ENCODE results near the gene TRIM28.

The TRIM28 gene

DNA sequence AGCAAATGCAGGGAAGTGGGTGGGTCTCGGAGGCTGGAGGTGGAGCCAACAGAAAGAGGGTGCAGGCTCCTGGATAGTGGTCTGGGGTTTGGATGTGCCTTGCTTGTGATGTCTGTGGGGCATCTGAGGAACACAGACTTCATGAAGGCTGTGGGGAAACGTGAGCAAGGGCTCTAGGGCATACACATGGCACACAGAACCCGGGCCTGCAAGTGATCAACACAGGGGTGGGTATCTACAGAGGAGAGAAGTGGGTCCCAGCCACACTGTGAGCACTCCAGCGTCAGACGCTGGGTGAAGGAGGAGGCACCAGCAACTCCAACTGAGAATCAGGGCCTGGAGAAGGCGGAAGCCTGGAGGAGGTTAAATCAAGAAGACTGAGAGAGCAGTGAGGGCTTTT lies 20.0 kb downstream of the TRIM28 start:
- ATAC-seq: no peak
- TF ChIP-seq, protein P1, sequence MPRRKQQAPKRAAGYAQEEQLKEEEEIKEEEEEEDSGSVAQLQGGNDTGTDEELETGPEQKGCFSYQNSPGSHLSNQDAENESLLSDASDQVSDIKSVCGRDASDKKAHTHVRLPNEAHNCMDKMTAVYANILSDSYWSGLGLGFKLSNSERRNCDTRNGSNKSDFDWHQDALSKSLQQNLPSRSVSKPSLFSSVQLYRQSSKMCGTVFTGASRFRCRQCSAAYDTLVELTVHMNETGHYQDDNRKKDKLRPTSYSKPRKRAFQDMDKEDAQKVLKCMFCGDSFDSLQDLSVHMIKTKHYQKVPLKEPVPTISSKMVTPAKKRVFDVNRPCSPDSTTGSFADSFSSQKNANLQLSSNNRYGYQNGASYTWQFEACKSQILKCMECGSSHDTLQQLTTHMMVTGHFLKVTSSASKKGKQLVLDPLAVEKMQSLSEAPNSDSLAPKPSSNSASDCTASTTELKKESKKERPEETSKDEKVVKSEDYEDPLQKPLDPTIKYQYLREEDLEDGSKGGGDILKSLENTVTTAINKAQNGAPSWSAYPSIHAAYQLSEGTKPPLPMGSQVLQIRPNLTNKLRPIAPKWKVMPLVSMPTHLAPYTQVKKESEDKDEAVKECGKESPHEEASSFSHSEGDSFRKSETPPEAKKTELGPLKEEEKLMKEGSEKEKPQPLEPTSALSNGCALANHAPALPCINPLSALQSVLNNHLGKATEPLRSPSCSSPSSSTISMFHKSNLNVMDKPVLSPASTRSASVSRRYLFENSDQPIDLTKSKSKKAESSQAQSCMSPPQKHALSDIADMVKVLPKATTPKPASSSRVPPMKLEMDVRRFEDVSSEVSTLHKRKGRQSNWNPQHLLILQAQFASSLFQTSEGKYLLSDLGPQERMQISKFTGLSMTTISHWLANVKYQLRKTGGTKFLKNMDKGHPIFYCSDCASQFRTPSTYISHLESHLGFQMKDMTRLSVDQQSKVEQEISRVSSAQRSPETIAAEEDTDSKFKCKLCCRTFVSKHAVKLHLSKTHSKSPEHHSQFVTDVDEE (CRISPR knock-in tag; IDR thresholded peaks at IDR 0.05): no peak
- no peak for TF ChIP-seq ZNF565 (CRISPR knock-in tag; conservative IDR thresholded peaks at IDR 0.05; ENCODE audit: low read depth)
- TF ChIP-seq CSDC2 (CRISPR knock-in tag; IDR thresholded peaks at IDR 0.05): no peak
- TF ChIP-seq, protein P2, sequence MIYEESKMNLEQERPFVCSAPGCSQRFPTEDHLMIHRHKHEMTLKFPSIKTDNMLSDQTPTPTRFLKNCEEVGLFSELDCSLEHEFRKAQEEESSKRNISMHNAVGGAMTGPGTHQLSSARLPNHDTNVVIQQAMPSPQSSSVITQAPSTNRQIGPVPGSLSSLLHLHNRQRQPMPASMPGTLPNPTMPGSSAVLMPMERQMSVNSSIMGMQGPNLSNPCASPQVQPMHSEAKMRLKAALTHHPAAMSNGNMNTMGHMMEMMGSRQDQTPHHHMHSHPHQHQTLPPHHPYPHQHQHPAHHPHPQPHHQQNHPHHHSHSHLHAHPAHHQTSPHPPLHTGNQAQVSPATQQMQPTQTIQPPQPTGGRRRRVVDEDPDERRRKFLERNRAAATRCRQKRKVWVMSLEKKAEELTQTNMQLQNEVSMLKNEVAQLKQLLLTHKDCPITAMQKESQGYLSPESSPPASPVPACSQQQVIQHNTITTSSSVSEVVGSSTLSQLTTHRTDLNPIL (CRISPR knock-in tag; IDR thresholded peaks at IDR 0.05; ENCODE audit: low read depth): no peak
- TF ChIP-seq ZNF70 (CRISPR knock-in tag; IDR thresholded peaks at IDR 0.05): no peak
- no peak for TF ChIP-seq RARB (CRISPR knock-in tag; IDR thresholded peaks at IDR 0.05)
- TF ChIP-seq, protein P3, sequence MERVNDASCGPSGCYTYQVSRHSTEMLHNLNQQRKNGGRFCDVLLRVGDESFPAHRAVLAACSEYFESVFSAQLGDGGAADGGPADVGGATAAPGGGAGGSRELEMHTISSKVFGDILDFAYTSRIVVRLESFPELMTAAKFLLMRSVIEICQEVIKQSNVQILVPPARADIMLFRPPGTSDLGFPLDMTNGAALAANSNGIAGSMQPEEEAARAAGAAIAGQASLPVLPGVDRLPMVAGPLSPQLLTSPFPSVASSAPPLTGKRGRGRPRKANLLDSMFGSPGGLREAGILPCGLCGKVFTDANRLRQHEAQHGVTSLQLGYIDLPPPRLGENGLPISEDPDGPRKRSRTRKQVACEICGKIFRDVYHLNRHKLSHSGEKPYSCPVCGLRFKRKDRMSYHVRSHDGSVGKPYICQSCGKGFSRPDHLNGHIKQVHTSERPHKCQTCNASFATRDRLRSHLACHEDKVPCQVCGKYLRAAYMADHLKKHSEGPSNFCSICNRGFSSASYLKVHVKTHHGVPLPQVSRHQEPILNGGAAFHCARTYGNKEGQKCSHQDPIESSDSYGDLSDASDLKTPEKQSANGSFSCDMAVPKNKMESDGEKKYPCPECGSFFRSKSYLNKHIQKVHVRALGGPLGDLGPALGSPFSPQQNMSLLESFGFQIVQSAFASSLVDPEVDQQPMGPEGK (CRISPR knock-in tag; IDR thresholded peaks at IDR 0.05; ENCODE audit: borderline replicate concordance): no peak
- TF ChIP-seq ZC3H10 (CRISPR knock-in tag; IDR thresholded peaks at IDR 0.05): no peak
- no peak for TF ChIP-seq ZNF8 (CRISPR knock-in tag; IDR thresholded peaks at IDR 0.05)
- TF ChIP-seq BACH2 (CRISPR knock-in tag; IDR thresholded peaks at IDR 0.05; ENCODE audit: borderline replicate concordance): no peak
- TF ChIP-seq, protein P4, sequence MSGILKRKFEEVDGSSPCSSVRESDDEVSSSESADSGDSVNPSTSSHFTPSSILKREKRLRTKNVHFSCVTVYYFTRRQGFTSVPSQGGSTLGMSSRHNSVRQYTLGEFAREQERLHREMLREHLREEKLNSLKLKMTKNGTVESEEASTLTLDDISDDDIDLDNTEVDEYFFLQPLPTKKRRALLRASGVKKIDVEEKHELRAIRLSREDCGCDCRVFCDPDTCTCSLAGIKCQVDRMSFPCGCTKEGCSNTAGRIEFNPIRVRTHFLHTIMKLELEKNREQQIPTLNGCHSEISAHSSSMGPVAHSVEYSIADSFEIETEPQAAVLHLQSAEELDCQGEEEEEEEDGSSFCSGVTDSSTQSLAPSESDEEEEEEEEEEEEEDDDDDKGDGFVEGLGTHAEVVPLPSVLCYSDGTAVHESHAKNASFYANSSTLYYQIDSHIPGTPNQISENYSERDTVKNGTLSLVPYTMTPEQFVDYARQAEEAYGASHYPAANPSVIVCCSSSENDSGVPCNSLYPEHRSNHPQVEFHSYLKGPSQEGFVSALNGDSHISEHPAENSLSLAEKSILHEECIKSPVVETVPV (CRISPR knock-in tag; IDR thresholded peaks at IDR 0.05): no peak
- no peak for TF ChIP-seq OSR1 (CRISPR knock-in tag; IDR thresholded peaks at IDR 0.05)
- no peak for TF ChIP-seq ISL1 (CRISPR knock-in tag; IDR thresholded peaks at IDR 0.05)
- no peak for TF ChIP-seq ZFP3 (CRISPR knock-in tag; IDR thresholded peaks at IDR 0.05)
- no peak for TF ChIP-seq ZFP30 (CRISPR knock-in tag; IDR thresholded peaks at IDR 0.05)
- TF ChIP-seq SNAI2 (CRISPR knock-in tag; IDR thresholded peaks at IDR 0.05): no peak
- no peak for TF ChIP-seq ESRRG (CRISPR knock-in tag; IDR thresholded peaks at IDR 0.05)
- TF ChIP-seq GLIS3 (CRISPR knock-in tag; IDR thresholded peaks at IDR 0.05): no peak
- no peak for TF ChIP-seq PPARA (CRISPR knock-in tag; IDR thresholded peaks at IDR 0.05; ENCODE audit: borderline replicate concordance)

DNA sequence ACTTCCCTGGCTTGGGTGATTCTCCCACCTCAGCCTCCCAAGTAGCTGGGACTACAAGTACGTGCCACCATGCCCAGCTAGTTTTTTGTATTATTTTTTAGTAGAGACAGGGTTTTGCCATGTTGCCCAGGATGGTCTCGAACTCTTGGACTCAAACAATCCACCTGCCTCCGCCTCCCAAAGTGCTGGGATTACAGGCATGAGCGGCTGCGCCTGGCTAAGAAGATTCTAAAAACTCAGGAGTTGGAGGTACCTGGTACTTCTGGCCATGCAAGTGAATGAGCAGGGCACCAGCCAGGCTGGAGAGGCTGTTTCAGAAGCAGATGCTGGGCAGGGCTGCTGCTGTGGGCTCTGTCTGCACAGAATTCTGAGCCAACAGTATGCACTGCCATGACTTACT lies 23.1 kb downstream of the TRIM28 start:
- no peak for TF ChIP-seq OSR1 (CRISPR knock-in tag; IDR thresholded peaks at IDR 0.05)
- TF ChIP-seq BACH2 (CRISPR knock-in tag; IDR thresholded peaks at IDR 0.05; ENCODE audit: borderline replicate concordance): no peak
- no peak for TF ChIP-seq ZFP30 (CRISPR knock-in tag; IDR thresholded peaks at IDR 0.05)
- no peak for TF ChIP-seq ZC3H10 (CRISPR knock-in tag; IDR thresholded peaks at IDR 0.05)
- TF ChIP-seq RARB (CRISPR knock-in tag; IDR thresholded peaks at IDR 0.05): no peak
- no peak for TF ChIP-seq PPARA (CRISPR knock-in tag; IDR thresholded peaks at IDR 0.05; ENCODE audit: borderline replicate concordance)
- TF ChIP-seq, protein P1 (CRISPR knock-in tag; IDR thresholded peaks at IDR 0.05): no peak
- no peak for TF ChIP-seq CSDC2 (CRISPR knock-in tag; IDR thresholded peaks at IDR 0.05)
- TF ChIP-seq ZNF8 (CRISPR knock-in tag; IDR thresholded peaks at IDR 0.05): no peak
- TF ChIP-seq ISL1 (CRISPR knock-in tag; IDR thresholded peaks at IDR 0.05): no peak
- TF ChIP-seq TCF4 (CRISPR knock-in tag; IDR thresholded peaks at IDR 0.05; ENCODE audit: borderline replicate concordance): no peak
- TF ChIP-seq, protein P3 (CRISPR knock-in tag; IDR thresholded peaks at IDR 0.05; ENCODE audit: borderline replicate concordance): no peak
- TF ChIP-seq SNAI2 (CRISPR knock-in tag; IDR thresholded peaks at IDR 0.05): no peak
- TF ChIP-seq ZFP3 (CRISPR knock-in tag; IDR thresholded peaks at IDR 0.05): no peak
- TF ChIP-seq, protein P2 (CRISPR knock-in tag; IDR thresholded peaks at IDR 0.05; ENCODE audit: low read depth): no peak
- TF ChIP-seq ZNF565 (CRISPR knock-in tag; conservative IDR thresholded peaks at IDR 0.05; ENCODE audit: low read depth): no peak
- no peak for TF ChIP-seq ZNF70 (CRISPR knock-in tag; IDR thresholded peaks at IDR 0.05)
- ATAC-seq: no peak

All from SK-N-SH treated with all-trans-retinoic acid at 6 μM for 48 hours (cell line).